GM12891 (cell line): Measurements from ENCODE around the gene SORCS2.

Experiments used
- POLR2A ChIP-seq: IDR thresholded peaks from 2 replicates; pipeline ENCODE4 v1.6.1; 2011; ENCODE audit warnings: low read depth, low read length, control low read depth
- POLR2AphosphoS5 ChIP-seq: IDR thresholded peaks from 2 replicates; pipeline ENCODE4 v1.6.1; 2011; ENCODE audit warnings: low read depth, low read length, control low read depth
- POU2F2 ChIP-seq: IDR thresholded peaks from 2 replicates; pipeline ENCODE4 v1.6.1; 2011; ENCODE audit warnings: low read depth, mild to moderate bottlenecking, control low read depth, low read length, moderate library complexity
- TAF1 ChIP-seq: IDR thresholded peaks from 2 replicates; pipeline ENCODE4 v1.6.1; 2011; ENCODE audit warnings: low read depth, low read length, control low read depth

DNA sequence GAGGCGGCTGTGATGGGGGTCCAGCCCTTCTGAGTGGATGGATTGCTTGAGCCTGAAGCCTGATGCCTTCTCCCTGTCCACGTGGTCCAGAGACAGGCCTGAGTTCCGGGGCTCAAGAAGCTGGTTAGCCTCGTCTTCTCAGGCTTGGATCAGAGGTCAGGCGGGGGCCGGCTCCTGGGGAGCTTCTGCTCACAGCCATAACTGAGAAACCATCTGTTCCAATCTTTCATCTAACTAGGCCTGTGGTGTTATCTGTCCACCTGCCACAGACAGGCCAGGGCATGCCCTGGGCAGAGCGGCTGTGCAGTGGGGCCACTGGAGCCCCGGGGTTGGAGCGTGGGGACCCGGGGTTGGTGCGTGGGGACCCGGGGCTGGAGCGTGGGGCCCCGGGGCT lies 63.1 kb downstream of the SORCS2 start:
- no peak for TF ChIP-seq TAF1
- TF ChIP-seq POLR2AphosphoS5, result no peak
- TF ChIP-seq POLR2A, result no peak
- TF ChIP-seq POU2F2, result no peak
